ENCODE results near the gene SOCS7. TPM values are rescaled to one million over a fixed set of nuclear protein-coding genes. Genes with fewer than 3 reads are reported as not detected.

Gene SOCS7
- total and polyA plus RNA-seq, 10 donors, result 1.2 to 20.2 (median 10.5) TPM

DNA sequence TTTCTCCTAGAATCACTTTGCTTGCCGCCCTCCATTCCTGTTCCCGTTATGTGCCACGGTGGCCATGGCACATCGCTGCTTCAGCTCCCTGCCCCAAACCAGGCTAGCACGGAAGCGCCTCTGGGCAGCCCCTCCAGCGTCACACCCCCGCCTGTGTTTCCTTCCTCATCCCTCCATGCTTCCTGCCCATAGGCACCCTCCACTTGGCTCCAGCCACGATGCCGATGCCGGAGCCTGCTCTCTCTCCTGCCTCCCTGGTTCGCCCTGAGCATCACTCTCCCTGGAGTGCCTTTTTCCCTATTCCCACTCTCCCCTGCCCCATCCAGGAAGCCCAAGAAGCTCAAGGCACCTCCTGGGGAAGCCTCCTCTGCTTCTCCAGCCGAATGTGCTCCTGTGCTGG is 73.4 kb downstream of the SOCS7 start:
- Histone ChIP-seq H3K27ac (peak overlapping the region; percentile 39 to 90 (median 86)), H3K4me1 (peaks cover 16 to 84% (median 61%) of the 10 kb centered on the region in 6 donors), H3K9me3 (no peaks in the 10 kb centered on the region), H3K36me3 (no peaks in the 10 kb centered on the region), H3K4me3 (no peak overlapping the region), H3K27me3 (replicated peaks in 1 of 7) (peaks cover 0 to 92% (median 3%) of the 10 kb centered on the region in 7 donors)
- intact Hi-C loops (cut with DNase I; ENCODE audit: low total_unique reads), result loop anchor here (10.0 kb wide), 1 partner anchor 60 kb away; no protein-coding TSS in a partner anchor
- DNase-seq, result no peak
- 16 to 38% (median 30%) methylated on average over 13 of the region's 13 CpGs for whole genome bisulfite sequencing, 5 donors
- peak; percentile 27 to 69 (median 46) for TF ChIP-seq POLR2AphosphoS5 (IDR thresholded peaks at IDR 0.05)
- TF ChIP-seq, protein P1, sequence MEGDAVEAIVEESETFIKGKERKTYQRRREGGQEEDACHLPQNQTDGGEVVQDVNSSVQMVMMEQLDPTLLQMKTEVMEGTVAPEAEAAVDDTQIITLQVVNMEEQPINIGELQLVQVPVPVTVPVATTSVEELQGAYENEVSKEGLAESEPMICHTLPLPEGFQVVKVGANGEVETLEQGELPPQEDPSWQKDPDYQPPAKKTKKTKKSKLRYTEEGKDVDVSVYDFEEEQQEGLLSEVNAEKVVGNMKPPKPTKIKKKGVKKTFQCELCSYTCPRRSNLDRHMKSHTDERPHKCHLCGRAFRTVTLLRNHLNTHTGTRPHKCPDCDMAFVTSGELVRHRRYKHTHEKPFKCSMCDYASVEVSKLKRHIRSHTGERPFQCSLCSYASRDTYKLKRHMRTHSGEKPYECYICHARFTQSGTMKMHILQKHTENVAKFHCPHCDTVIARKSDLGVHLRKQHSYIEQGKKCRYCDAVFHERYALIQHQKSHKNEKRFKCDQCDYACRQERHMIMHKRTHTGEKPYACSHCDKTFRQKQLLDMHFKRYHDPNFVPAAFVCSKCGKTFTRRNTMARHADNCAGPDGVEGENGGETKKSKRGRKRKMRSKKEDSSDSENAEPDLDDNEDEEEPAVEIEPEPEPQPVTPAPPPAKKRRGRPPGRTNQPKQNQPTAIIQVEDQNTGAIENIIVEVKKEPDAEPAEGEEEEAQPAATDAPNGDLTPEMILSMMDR (IDR thresholded peaks at IDR 0.05 in 8 of 11, conservative IDR thresholded peaks at IDR 0.05 in 3 of 11), result no peak

DNA sequence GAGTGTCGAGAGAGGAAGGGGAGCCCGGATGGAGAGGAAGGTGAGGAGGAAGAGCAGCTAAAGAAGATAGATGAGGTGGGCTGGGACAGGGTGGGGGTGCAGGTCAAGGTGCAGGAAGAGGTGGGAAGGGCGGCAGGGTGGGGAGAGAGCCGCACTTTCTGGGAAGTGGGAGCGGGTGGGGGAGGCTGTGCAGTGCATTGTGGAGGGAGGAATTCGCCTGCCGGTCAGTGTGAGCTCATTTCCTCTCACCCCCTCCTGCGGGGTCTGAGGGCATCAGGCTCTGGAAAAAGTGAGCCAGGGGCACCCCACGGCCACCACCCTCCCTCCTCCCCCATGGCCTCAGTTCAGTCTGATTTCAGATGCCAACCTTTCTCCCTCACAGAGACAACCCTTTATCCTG is 74.1 kb downstream of the SOCS7 start:
- H3K27me3 ChIP-seq (replicated peaks in 1 of 7), result peaks cover 0 to 85% (median 0%) of the 10 kb centered on the region in 7 donors
- H3K4me3 ChIP-seq, result no peak overlapping the region
- 11 to 29% (median 23%) methylated on average over 8 to 9 of the region's 9 CpGs for WGBS, 5 donors
- no peak for DNase-seq
- H3K9me3 ChIP-seq, result no peaks in the 10 kb centered on the region
- H3K4me1 ChIP-seq, result peaks cover 16 to 86% (median 63%) of the 10 kb centered on the region in 6 donors
- H3K36me3 ChIP-seq, result no peaks in the 10 kb centered on the region
- intact Hi-C loops (cut with DNase I; ENCODE audit: low total_unique reads), result loop anchor here (10.0 kb wide), 1 partner anchor 59 kb away; no protein-coding TSS in a partner anchor
- H3K27ac ChIP-seq, result peak overlapping the region in 7 of 8 donors; percentile 77 to 90 (median 86)
- TF ChIP-seq, protein P1 (IDR thresholded peaks at IDR 0.05 in 8 of 11, conservative IDR thresholded peaks at IDR 0.05 in 3 of 11), result no peak
- peak; percentile 59 to 64 (median 62) for TF ChIP-seq POLR2AphosphoS5 (IDR thresholded peaks at IDR 0.05)

DNA sequence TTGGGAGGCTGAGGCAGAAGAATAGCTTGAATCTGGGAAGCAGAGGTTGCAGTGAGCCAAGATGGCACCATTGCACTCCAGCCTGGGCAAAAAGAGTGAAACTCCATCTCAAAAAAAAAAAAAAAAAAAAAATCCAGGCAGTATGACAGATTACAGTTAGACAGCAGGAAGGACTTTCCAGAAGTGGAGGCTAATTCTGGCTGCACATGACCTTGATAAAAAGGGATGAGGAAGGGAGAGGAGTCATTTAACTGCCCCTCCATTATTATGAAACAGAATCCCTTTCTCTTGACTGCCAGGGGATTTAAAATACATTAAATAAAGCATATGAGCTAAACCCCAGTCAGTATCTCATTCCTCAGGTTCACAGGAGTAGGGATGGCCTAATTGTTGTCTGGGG is 74.8 kb downstream of the SOCS7 start:
- Histone ChIP-seq H3K36me3 (no peaks in the 10 kb centered on the region), H3K4me3 (no peak overlapping the region), H3K27me3 (replicated peaks in 1 of 7) (peaks cover 0 to 78% (median 0%) of the 10 kb centered on the region in 7 donors), H3K9me3 (no peaks in the 10 kb centered on the region), H3K27ac (peak overlapping the region; percentile 53 to 90 (median 86)), H3K4me1 (peaks cover 10 to 86% (median 60%) of the 10 kb centered on the region in 6 donors)
- TF ChIP-seq, protein P1 (IDR thresholded peaks at IDR 0.05 in 8 of 11, conservative IDR thresholded peaks at IDR 0.05 in 3 of 11), result no peak
- no peak for TF ChIP-seq POLR2AphosphoS5 (IDR thresholded peaks at IDR 0.05)
- DNase-seq, result no peak
- intact Hi-C loops (cut with DNase I; ENCODE audit: low total_unique reads), result loop anchor here (10.0 kb wide), 1 partner anchor 58 kb away; no protein-coding TSS in a partner anchor

DNA sequence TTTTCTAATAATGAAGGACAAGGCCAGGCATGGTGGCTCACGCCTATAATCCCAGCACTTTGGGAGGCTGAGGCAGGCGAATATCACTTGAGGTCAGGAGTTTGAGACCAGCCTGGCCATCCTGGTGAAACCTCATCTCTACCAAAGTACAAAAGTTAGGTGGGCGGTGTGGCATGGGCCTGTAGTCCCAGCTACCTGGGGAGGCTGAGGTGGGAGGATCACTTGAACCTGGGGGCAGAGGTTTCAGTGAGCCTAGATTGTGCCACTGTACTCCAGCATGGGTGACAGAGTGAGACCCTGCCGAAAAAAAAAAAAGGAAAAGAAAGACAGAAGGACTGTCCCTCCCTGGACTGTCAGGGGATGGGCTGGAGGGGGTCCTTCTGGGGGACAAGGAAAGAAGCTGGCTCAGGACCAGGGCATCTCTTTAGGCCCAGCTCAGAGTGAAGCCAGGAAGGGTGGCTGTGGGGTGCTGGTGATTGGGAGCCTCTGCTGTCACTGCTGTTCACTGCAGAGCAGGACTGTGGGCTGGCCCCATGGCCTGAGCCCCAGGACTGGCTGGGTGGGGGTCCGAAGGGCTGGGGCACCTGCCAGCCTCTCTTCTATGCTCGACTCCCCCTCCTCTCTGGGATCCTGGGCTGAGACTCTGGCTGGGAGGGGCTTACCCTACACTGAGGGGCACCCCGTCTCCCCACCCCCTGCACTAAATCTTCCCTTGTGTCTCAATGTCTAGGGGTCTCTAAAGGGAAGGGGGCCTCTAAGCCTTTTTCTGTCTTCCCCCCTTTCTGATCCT is 75.7 kb downstream of the SOCS7 start:
- Histone ChIP-seq H3K9me3 (no peaks in the 10 kb centered on the region), H3K36me3 (no peaks in the 10 kb centered on the region), H3K4me1 (peaks cover 10 to 88% (median 61%) of the 10 kb centered on the region in 6 donors), H3K27me3 (replicated peaks in 1 of 7) (peaks cover 0 to 69% (median 0%) of the 10 kb centered on the region in 7 donors), H3K4me3 (peak overlapping the region; percentile 67 to 94 (median 86)), H3K27ac (peak overlapping the region; percentile 53 to 90 (median 86))
- WGBS, 5 donors, result 49 to 68% (median 59%) methylated on average over 6 to 7 of the region's 7 CpGs
- TF ChIP-seq POLR2A (IDR thresholded peaks at IDR 0.05) (no peak), POLR2AphosphoS5 (IDR thresholded peaks at IDR 0.05) (no peak)
- TF ChIP-seq, protein P1 (IDR thresholded peaks at IDR 0.05 in 8 of 11, conservative IDR thresholded peaks at IDR 0.05 in 3 of 11), result no peak
- DNase-seq, result no peak
- intact Hi-C loops (cut with DNase I; ENCODE audit: low total_unique reads), result loop anchor here (10.0 kb wide), 1 partner anchor 57 kb away; no protein-coding TSS in a partner anchor

Measured in spleen (tissue), 11 donors.